Stomach (tissue), 9 donors: ENCODE results near the gene PDE4D. TPM values are rescaled to one million over a fixed set of nuclear protein-coding genes. Genes with fewer than 3 reads are reported as not detected.

ENCODE experiments used
- DNase-seq, 2 donors: peaks; one replicate each; pipeline versions ENCODE4 v3.0.0 to v3.0.0-alpha.2; 2013 to 2019
- H3K27ac ChIP-seq, 5 donors: fragments of 200-600 bp in 4 of 5; sonication (generic) in 4 of 5; one replicate each; pipeline ENCODE4 v1.5.1; 2013 to 2019; ENCODE audit warnings: mild to moderate bottlenecking in 1 of 5, moderate library complexity in 1 of 5
- H3K27me3 ChIP-seq, 3 donors: fragments of 200-600 bp; sonication (generic); one replicate each; pipeline ENCODE4 v1.5.1; 2017 to 2019; ENCODE audit warnings: mixed run types in 1 of 3
- H3K36me3 ChIP-seq, 4 donors: fragments of 200-600 bp; sonication (generic); 1 replicate in 3 of 4; 2 replicates in 1 of 4; pipeline ENCODE4 v1.5.1; 2016 to 2019
- H3K4me1 ChIP-seq, 4 donors: fragments of 200-600 bp; sonication (generic); one replicate each; pipeline ENCODE4 v1.5.1; 2016 to 2019
- H3K4me3 ChIP-seq, 4 donors: fragments of 200-600 bp; sonication (generic) in 3 of 4; one replicate each; pipeline ENCODE4 v1.5.1; 2016 to 2019; ENCODE audit warnings: mild to moderate bottlenecking in 1 of 4
- H3K9me3 ChIP-seq, 4 donors: fragments of 200-600 bp; sonication (generic); one replicate each; pipeline ENCODE4 v1.5.1; 2016 to 2019
- CTCF ChIP-seq, 7 experiments: fragments of 450-650 bp in 4 of 7; fragments of 200-600 bp in 3 of 7; sonication (generic) in 3 of 7; IDR thresholded peaks; one replicate each; pipeline ENCODE4 v1.5.1; 2016 to 2019; ENCODE audit warnings: antibody characterized with exemption in 7 of 7, control low read depth in 2 of 7, mild to moderate bottlenecking in 1 of 7
- EP300 ChIP-seq: sonication (generic); formaldehyde crosslinking; IDR thresholded peaks from one replicate; pipeline ENCODE4 v1.6.1; 2017; ENCODE audit warnings: antibody characterized with exemption
- POLR2A ChIP-seq, 4 donors: fragments of 450-650 bp; IDR thresholded peaks; one replicate each; pipeline ENCODE4 v1.6.1; 2016; ENCODE audit warnings: antibody characterized with exemption in 4 of 4, control low read depth in 2 of 4, mild to moderate bottlenecking in 1 of 4, moderate library complexity in 1 of 4
- POLR2AphosphoS5 ChIP-seq, 3 donors: sonication (generic); formaldehyde crosslinking; IDR thresholded peaks; one replicate each; pipeline ENCODE4 v1.6.1; 2016; ENCODE audit warnings: antibody characterized with exemption in 3 of 3
- WGBS, 5 donors: extraction: QIAGEN DNeasy Blood & Tissue Kit in 3 of 5; methylation state at CpG; one replicate each; pipeline versions ENCODE4 v1.1.5 to v1.1.7; 2013 to 2018; 5-methylcytosine and 5-hydroxymethylcytosine counted together
- intact Hi-C: fragments of 100-400 bp; cut with DNase I; formaldehyde crosslinking; loops from one replicate; pipeline ENCODE4 v1.15.1; 2023; ENCODE audit warnings: low total_unique reads
- polyA plus RNA-seq, 3 donors: library from polyadenylated mRNA; stranded (reverse); fragments of 200-250 nt; gene quantifications; one replicate each; pipeline ENCODE4 v1.2.3, GENCODE V29; 2013
- total RNA-seq, 5 donors: library from RNA; depleted of rRNA; stranded (reverse); fragments of >200 nt; gene quantifications; one replicate each; pipeline versions ENCODE4 v1.1.0 to v1.2.3, GENCODE V29; 2014 to 2016
- donor health status: healthy with polysubstance abuse.
- donor health status: Bipolar disorder and iron deficiency.
- donor health status: healthy.

Gene PDE4D
- total and polyA plus RNA-seq, 8 donors, result 3.1 to 147 (median 97.3) TPM

- Histone ChIP-seq H3K36me3 (no peaks in the 10 kb centered on the region), H3K27me3 (no peaks in the 10 kb centered on the region), H3K9me3 (no peaks in the 10 kb centered on the region), H3K4me3 (no peak overlapping the region), H3K27ac (no peak overlapping the region), H3K4me1 (peaks cover 5 to 27% (median 17%) of the 10 kb centered on the region in 4 donors)
- intact Hi-C loops, result no loop called here
- 92 to 96% (median 93%) methylated on average over 4 of the region's 4 CpGs for WGBS, 5 donors
- TF ChIP-seq EP300 (no peak), CTCF (IDR thresholded peaks at IDR 0.05) (no peak), POLR2A (IDR thresholded peaks at IDR 0.05) (no peak), POLR2AphosphoS5 (IDR thresholded peaks at IDR 0.05) (no peak)
- no peak for DNase-seq
Observed at GRCh38 chr5:59067956-59068656, 825.4 kb downstream of the PDE4D start.

- Histone ChIP-seq H3K27ac (no peak overlapping the region), H3K4me1 (peaks cover 6 to 36% (median 19%) of the 10 kb centered on the region in 4 donors), H3K9me3 (no peaks in the 10 kb centered on the region), H3K36me3 (no peaks in the 10 kb centered on the region), H3K4me3 (no peak overlapping the region), H3K27me3 (no peaks in the 10 kb centered on the region)
- TF ChIP-seq POLR2A (IDR thresholded peaks at IDR 0.05) (no peak), CTCF (IDR thresholded peaks at IDR 0.05) (no peak), POLR2AphosphoS5 (IDR thresholded peaks at IDR 0.05) (no peak), EP300 (no peak)
- DNase-seq, result no peak
- intact Hi-C loops, result no loop called here
- WGBS, 5 donors, result 81 to 89% (median 88%) methylated on average over 5 of the region's 5 CpGs
Observed at GRCh38 chr5:59066367-59067163, 827.0 kb downstream of the PDE4D start.

- TF ChIP-seq POLR2A (IDR thresholded peaks at IDR 0.05) (no peak), EP300 (no peak), CTCF (IDR thresholded peaks at IDR 0.05) (no peak), POLR2AphosphoS5 (IDR thresholded peaks at IDR 0.05) (no peak)
- Histone ChIP-seq H3K4me3 (no peak overlapping the region), H3K27ac (no peak overlapping the region), H3K4me1 (peaks cover 6 to 40% (median 19%) of the 10 kb centered on the region in 4 donors), H3K27me3 (no peaks in the 10 kb centered on the region), H3K9me3 (no peaks in the 10 kb centered on the region), H3K36me3 (no peaks in the 10 kb centered on the region)
- DNase-seq, result no peak
- intact Hi-C loops, result no loop called here
- 77 to 98% (median 96%) methylated on average over 1 of the region's 1 CpG for WGBS, 5 donors
Observed at GRCh38 chr5:59065554-59065953, 828.0 kb downstream of the PDE4D start.

- Histone ChIP-seq H3K27me3 (no peaks in the 10 kb centered on the region), H3K9me3 (no peaks in the 10 kb centered on the region), H3K4me1 (peaks cover 6 to 38% (median 15%) of the 10 kb centered on the region in 4 donors), H3K36me3 (no peaks in the 10 kb centered on the region), H3K27ac (no peak overlapping the region), H3K4me3 (no peak overlapping the region)
- DNase-seq, result no peak
- TF ChIP-seq POLR2A (IDR thresholded peaks at IDR 0.05) (no peak), CTCF (IDR thresholded peaks at IDR 0.05) (no peak), POLR2AphosphoS5 (IDR thresholded peaks at IDR 0.05) (no peak), EP300 (no peak)
- intact Hi-C loops, result no loop called here
- 38 to 86% (median 71%) methylated on average over 2 of the region's 2 CpGs for WGBS, 5 donors
Observed at GRCh38 chr5:59064293-59064692, 829.2 kb downstream of the PDE4D start.
